Measurements from ENCODE around the gene SERTAD1. TPM values are rescaled to one million over a fixed set of nuclear protein-coding genes. Genes with fewer than 3 reads are reported as not detected.

The SERTAD1 gene
- total RNA-seq, 1 donor from 2014 or later: 17.6 TPM

DNA sequence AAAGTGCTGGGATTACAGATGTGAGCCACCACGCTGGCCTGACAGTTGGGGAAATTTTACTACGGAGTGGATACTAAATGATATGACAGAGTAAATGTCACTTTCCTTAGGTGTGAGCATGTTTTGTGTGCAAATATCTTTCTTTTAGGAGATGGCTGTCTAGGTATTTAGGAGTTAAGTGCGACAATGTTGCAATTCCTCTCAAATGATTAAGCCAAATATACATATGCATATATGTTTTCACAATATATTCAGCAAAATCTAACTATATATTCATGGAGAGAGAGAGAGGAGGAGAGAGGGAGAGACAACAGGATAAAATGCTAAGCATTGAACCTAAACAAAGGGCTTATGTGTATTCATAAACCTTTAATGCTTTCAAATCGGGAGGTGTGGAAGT lies 23.7 kb upstream of the SERTAD1 start:
- intact Hi-C loops (cut with DNase I): no loop called here
- Histone ChIP-seq H3K9me3 (no peaks in the 10 kb centered on the region), H3K36me3 (peaks cover 47% of the 10 kb centered on the region), H3K27me3 (ENCODE audit: low read depth) (no peaks in the 10 kb centered on the region), H3K4me3 (no peak overlapping the region), H3K27ac (no peak overlapping the region), H3K4me1 (peaks cover 6% of the 10 kb centered on the region)
- TF ChIP-seq, protein P1, sequence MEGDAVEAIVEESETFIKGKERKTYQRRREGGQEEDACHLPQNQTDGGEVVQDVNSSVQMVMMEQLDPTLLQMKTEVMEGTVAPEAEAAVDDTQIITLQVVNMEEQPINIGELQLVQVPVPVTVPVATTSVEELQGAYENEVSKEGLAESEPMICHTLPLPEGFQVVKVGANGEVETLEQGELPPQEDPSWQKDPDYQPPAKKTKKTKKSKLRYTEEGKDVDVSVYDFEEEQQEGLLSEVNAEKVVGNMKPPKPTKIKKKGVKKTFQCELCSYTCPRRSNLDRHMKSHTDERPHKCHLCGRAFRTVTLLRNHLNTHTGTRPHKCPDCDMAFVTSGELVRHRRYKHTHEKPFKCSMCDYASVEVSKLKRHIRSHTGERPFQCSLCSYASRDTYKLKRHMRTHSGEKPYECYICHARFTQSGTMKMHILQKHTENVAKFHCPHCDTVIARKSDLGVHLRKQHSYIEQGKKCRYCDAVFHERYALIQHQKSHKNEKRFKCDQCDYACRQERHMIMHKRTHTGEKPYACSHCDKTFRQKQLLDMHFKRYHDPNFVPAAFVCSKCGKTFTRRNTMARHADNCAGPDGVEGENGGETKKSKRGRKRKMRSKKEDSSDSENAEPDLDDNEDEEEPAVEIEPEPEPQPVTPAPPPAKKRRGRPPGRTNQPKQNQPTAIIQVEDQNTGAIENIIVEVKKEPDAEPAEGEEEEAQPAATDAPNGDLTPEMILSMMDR (IDR thresholded peaks at IDR 0.05): no peak
- DNase-seq: no peak
- no peak for ATAC-seq

DNA sequence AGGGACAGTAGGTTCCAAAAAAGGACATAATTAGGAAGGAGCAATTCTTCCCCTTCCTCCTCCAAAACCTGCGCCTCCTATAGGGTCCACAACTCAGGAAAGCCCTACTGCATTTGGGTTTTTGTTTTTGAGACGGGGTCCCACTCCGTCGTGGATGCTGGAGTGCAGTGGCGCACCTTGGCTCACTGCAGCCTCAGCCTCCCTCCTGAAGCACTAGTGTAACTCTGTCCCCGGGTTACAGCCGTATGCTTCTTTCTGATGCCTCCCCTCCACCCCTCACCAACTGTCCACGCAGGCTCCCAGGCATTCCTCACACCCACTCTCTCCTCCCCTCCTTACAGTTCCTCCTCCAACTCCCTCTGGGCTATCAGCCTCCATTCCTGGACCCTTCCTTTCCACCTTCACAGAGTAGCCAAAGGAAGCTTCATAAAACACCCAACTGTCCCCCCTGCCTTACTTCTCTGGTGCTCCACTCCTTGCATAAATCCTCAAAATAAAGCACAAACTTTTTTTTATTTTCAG lies 20.5 kb upstream of the SERTAD1 start:
- H3K27ac ChIP-seq: no peak overlapping the region
- no peak for ATAC-seq

GRCh38 chr19:40445780-40446262 lies 20.0 kb upstream of the SERTAD1 start:
- Histone ChIP-seq H3K4me1 (peaks cover 24% of the 10 kb centered on the region), H3K36me3 (peaks cover 51% of the 10 kb centered on the region), H3K9me3 (no peaks in the 10 kb centered on the region), H3K27me3 (ENCODE audit: low read depth) (no peaks in the 10 kb centered on the region), H3K27ac (no peak overlapping the region), H3K4me3 (no peak overlapping the region)
- DNase-seq: no peak
- TF ChIP-seq, protein P1 (IDR thresholded peaks at IDR 0.05): no peak
- no peak for ATAC-seq
- intact Hi-C loops (cut with DNase I): no loop called here

More for the DNA sequence above, 20.5 kb upstream of the SERTAD1 start:
- Histone ChIP-seq H3K36me3 (peaks cover 51% of the 10 kb centered on the region), H3K9me3 (no peaks in the 10 kb centered on the region), H3K4me3 (no peak overlapping the region), H3K27me3 (ENCODE audit: low read depth) (no peaks in the 10 kb centered on the region), H3K4me1 (peaks cover 19% of the 10 kb centered on the region)
- TF ChIP-seq, protein P1 (IDR thresholded peaks at IDR 0.05): no peak
- intact Hi-C loops (cut with DNase I): no loop called here
- no peak for DNase-seq

DNA sequence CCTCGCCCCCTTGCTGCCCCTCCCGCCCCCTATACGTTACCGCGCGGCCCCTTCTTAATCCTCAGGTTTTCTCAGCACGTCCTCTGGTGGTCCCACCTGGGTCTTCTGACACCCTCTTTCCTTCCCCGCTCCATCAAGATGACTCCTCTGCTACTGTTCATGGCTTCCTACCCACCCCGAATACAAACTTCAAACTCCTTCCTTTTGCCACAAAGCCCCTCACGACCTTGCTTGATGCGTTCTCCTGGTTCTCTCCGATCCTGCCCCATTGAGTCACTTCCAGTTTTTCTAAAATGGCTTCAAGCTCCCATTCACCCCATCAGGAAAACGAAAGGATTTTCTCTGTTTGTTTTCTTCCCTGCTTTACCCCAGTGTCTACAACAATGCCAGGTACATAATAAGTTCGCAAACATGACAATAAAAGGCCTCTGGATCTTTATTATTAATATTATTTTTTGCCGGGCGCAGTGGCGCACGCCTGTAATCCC lies 19.1 kb upstream of the SERTAD1 start:
- H3K4me1 ChIP-seq: peaks cover 29% of the 10 kb centered on the region
- no peak for ATAC-seq
- no peaks in the 10 kb centered on the region for H3K9me3 ChIP-seq
- H3K4me3 ChIP-seq: peak overlapping the region; percentile 63
- intact Hi-C loops (cut with DNase I): no loop called here
- peak overlapping the region; percentile 84 for H3K27ac ChIP-seq
- DNase-seq: no peak
- H3K27me3 ChIP-seq (ENCODE audit: low read depth): no peaks in the 10 kb centered on the region
- TF ChIP-seq, protein P1 (IDR thresholded peaks at IDR 0.05): no peak
- H3K36me3 ChIP-seq: peaks cover 55% of the 10 kb centered on the region

GRCh38 chr19:40444000-40444824 lies 18.4 kb upstream of the SERTAD1 start, which contains the start of gene SERTAD3:
Gene SERTAD3 (minus strand): TSS chr19:40444335. CDS start chr19:40442080, 2,255 bp downstream.
- H3K27ac ChIP-seq: peak within 1 kb of the TSS; percentile 84
- TF ChIP-seq, protein P1 (IDR thresholded peaks at IDR 0.05): peak; percentile 16
- H3K9me3 ChIP-seq: no peaks in the 10 kb centered on the region
- H3K4me3 ChIP-seq: peak within 1 kb of the TSS; percentile 63
- intact Hi-C loops (cut with DNase I): no loop called here
- H3K36me3 ChIP-seq: peaks cover 49% of the 10 kb centered on the region
- peak; percentile 93 to 95 for ATAC-seq
- peak; percentile 99 for DNase-seq
- H3K4me1 ChIP-seq: peaks cover 29% of the 10 kb centered on the region
- H3K27me3 ChIP-seq (ENCODE audit: low read depth): no peaks in the 10 kb centered on the region
